NCI-H128 (cell line): ENCODE data around the gene ACTL6B.

Experiments used
- DNase-seq: peaks from one replicate; lab custom pipeline; 2025; ENCODE audit not compliant: unreplicated experiment; lab: John Stamatoyannopoulos, UW

Gene ACTL6B

GRCh38 chr7:100683659-100684533, 27.6 kb upstream of the ACTL6B start:
- no peak for DNase-seq

- DNase-seq, result no peak
Measured at GRCh38 chr7:100682991-100683658, 26.9 kb upstream of the ACTL6B start.

GRCh38 chr7:100682228-100682741, 26.0 kb upstream of the ACTL6B start:
- no peak for DNase-seq

- no peak for DNase-seq
Measured at GRCh38 chr7:100681491-100682227, 25.4 kb upstream of the ACTL6B start.

- DNase-seq, result no peak
Measured at GRCh38 chr7:100680576-100681271, 24.5 kb upstream of the ACTL6B start.

DNA sequence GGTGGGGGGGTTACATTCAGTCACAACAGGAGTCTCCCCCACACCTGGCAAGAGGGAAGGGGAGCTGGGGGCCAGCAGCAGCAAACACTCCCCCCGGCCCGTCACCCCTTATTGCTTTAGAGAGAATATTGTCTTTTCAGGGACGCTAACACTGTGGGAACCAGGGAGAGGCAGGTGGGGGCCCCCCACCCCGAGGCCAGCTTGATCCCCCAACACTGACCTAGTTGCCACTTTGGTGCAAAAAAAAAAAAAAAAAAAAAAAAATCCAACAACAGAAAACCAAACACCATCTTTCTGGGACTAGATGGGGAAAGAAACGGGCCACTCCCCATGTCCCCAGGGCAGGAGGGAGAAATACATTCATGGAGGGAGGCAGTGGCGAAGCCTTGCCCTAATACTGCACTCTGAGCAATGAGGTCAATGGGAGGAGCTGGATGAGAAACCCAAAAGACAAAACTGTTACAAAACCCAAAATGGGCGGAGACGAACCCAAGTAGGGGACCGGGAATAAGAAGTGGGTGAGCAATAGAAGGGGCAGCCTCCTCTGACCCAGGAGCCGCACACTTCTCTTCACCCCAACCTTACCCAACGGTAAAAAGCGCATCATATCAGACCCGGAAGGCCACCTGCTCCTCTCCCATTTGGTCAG, 23.8 kb upstream of the ACTL6B start:
- no peak for DNase-seq

- no peak for DNase-seq
Measured at GRCh38 chr7:100679129-100679926, 23.1 kb upstream of the ACTL6B start.

DNA sequence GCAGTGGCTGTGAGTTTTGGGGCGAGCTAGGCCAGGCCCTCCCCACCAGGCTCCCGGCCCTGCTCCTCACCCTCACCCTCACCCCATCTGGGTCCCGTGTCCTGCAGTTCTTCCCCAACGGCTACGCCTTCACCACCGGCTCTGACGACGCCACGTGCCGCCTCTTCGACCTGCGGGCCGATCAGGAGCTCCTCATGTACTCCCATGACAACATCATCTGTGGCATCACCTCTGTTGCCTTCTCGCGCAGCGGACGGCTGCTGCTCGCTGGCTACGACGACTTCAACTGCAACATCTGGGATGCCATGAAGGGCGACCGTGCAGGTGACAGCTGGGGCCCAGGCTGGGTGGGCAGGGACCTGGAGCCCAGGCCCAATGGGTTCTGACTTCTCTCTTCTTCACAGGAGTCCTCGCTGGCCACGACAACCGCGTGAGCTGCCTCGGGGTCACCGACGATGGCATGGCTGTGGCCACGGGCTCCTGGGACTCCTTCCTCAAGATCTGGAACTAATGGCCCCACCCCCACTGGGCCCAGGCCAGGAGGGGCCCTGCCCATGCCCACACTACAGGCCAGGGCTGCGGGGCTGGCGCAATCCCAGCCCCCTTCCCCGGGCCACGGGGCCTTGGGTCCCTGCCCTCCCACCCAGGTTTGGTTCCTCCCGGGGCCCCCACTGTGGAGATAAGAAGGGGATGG, 22.2 kb upstream of the ACTL6B start:
- no peak for DNase-seq

DNA sequence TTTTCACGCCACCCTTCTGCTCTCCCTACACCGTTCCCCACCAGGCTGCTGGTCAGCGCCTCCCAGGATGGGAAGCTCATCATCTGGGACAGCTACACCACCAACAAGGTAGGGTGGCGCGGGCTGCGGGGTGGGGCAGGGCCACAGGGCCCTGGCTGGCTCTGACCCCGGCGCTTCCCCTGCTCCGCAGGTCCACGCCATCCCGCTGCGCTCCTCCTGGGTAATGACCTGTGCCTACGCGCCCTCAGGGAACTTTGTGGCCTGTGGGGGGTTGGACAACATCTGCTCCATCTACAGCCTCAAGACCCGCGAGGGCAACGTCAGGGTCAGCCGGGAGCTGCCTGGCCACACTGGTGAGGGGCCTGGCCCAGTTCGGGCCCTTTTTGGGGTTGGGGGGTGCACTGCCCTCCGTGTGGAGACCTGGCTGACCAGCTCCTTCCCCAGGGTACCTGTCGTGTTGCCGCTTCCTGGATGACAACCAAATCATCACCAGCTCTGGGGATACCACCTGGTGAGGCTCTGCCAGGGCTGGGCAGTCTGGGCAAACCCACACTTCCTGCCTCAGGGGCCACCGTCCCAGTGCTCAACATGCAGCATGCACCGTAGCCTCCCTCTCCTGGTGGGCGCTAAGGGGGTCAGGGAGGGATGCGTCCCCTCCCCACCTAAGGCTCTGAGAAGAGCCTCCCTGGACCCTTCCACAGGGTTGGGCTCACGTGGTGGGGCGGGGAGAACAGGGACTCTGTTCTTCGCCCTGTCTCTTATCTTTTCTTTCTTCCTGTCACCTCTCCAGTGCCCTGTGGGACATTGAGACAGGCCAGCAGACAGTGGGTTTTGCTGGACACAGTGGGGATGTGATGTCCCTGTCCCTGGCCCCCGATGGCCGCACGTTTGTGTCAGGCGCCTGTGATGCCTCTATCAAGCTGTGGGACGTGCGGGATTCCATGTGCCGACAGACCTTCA, 21.3 kb upstream of the ACTL6B start:
- DNase-seq, result no peak

- no peak for DNase-seq
Measured at GRCh38 chr7:100676501-100677306, 20.5 kb upstream of the ACTL6B start.

- DNase-seq, result peak; percentile 60
Measured at GRCh38 chr7:100675581-100676350, 19.5 kb upstream of the ACTL6B start.

DNA sequence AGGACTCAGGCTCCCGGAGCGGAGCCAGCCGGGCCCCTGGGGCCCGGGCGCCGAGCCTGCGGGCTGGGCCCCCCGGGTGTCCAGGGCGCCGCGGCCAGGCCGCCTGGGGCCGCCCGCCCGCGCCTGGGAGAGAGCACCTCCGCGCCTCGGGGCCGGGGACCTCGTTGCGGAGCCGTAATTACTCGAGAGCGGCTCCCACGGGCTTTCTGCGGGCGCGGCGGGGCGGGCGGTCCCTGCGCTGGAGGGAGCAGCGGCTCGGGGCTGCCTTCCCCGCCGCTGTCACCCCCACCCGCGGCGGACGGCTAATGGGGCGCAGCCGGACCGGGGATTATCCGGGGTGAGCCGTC, 18.8 kb upstream of the ACTL6B start:
- DNase-seq, result no peak

DNA sequence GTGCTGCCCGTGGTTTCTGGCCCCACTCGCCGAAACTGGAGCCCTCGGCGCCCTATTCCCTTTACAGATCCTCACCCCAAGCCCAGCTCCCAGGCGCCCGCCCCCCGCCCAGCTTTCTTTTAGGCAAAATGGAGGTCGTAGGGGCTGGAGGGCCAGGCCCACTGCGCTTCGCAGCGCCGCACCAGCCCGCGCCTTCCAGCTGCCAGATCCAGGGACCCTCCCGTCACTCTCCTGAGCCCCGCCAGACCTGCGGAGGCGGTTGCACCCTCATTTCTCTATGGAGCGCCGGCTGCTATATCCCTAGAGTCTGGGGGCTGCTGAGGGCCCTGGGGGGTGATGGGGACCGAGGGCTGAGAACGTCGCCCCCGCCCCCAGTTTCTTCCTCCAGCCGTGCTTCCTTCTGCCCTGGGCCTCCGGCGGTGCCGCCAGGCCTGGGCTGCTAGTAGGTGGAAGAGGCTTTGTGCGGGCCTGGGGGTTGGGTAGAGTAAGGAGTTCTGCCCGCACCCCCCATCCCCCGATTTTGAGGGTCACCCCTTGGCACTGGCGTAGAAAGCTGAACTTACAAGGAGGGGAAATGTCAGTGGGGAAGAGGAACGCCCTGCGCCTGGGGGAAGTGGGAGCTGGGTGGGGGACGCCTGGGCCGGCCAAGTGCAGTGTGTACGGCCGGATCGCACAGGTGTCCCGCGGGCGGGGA, 18.3 kb upstream of the ACTL6B start:
- no peak for DNase-seq

DNA sequence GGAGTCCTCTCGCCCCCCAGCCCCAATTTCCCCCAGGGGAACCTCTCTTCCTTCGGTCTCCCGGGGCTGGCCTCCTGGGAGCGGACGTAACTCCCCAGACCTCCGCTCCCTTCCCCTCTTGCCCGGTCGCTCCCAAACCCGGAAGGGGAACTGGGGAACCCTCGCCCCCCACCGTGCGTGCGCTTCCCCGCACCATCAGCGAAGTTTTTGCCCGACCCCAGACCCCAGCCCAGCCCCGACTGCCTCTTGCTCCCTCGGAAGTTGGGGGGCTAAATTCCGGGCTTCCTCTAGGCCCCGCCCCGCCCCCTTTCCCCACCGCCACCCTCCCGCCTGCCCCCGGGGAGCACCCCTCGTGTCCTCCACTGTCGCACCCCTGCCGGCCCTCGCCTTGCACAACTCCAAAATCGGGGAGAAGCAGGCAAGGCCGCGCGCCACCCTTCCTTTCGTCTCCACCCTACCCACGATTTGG, 17.7 kb upstream of the ACTL6B start:
- no peak for DNase-seq

GRCh38 chr7:100673302-100673941, 17.2 kb upstream of the ACTL6B start, which contains the start of gene GNB2:
Gene GNB2, plus strand, starts transcription at chr7:100673740. Its CDS starts 2,526 bp downstream, at chr7:100676266.
- DNase-seq, result peak; percentile 97
